ENCODE results near the gene TMEM192. TPM values are rescaled to one million over a fixed set of nuclear protein-coding genes. Genes with fewer than 3 reads are reported as not detected.

TMEM192 gene
- total RNA-seq (2022; extraction: Qiagen RNA extraction) = 8.8 to 10.9 TPM (median 8.9 TPM) in 5 replicates

GRCh38 chr4:165112368-165113121, at the start of gene TMEM192:
Gene TMEM192 (minus strand): TSS chr4:165112860. CDS start chr4:165112773, 87 bp downstream.

GRCh38 chr4:165053645-165054044, 59.0 kb downstream of the TMEM192 start, which contains the start of gene TRIM75:
Gene TRIM75 (plus strand): TSS chr4:165053866. CDS start chr4:165059148, 5,282 bp downstream.

GRCh38 chr4:165031436-165032211, 81.0 kb downstream of the TMEM192 start, which contains the start of gene TRIM60:
Gene TRIM60 (plus strand): TSS chr4:165031999. CDS start chr4:165040073, 8,074 bp downstream.

Other genes with a start within 250 kb of the TMEM192 start
- not detected in 5 replicates for gene APELA, start 235.7 kb downstream of the TMEM192 start, total RNA-seq (2022; extraction: Qiagen RNA extraction)
- not detected in 5 replicates for gene TRIM61, start 135.2 kb downstream of the TMEM192 start, total RNA-seq (2022; extraction: Qiagen RNA extraction)
- gene TRIM60, start 80.9 kb downstream of the TMEM192 start, total RNA-seq (2022; extraction: Qiagen RNA extraction) = not detected in 5 replicates
- gene TRIM75, start 59.0 kb downstream of the TMEM192 start, total RNA-seq (2022; extraction: Qiagen RNA extraction) = not detected in 5 replicates
- 15.5 to 19.4 TPM (median 18.4 TPM) in 5 replicates for gene KLHL2, start 94.7 kb upstream of the TMEM192 start, total RNA-seq (2022; extraction: Qiagen RNA extraction)
- gene MSMO1, start 214.8 kb upstream of the TMEM192 start, total RNA-seq (2022; extraction: Qiagen RNA extraction) = 17.1 to 24.1 TPM (median 20.8 TPM) in 5 replicates

All from A549 treated with dexamethasone at 1 μM for 4 hours (cell line).